Keratinocyte (primary cell): ENCODE results near the gene MARCHF2. TPM values are rescaled to one million over a fixed set of nuclear protein-coding genes. Genes with fewer than 3 reads are reported as not detected.

ENCODE experiments used
- DNase-seq: peaks from one replicate; pipeline ENCODE4 v3.0.0-alpha.2; 2011; ENCODE audit warnings: low read depth, missing footprints, low spot score
- FAIRE-seq: peaks from 2 replicates; lab custom pipeline; 2011; peaks lifted over from hg19 to GRCh38; lab: Jason Lieb, UNC
- H2AFZ ChIP-seq: 2 replicates; pipeline ENCODE4 v1.6.0; 2012; ENCODE audit warnings: low read length, control low read depth, inconsistent platforms; ENCODE audit not compliant: control insufficient read depth
- H3K27ac ChIP-seq: 2 replicates; pipeline ENCODE4 v1.5.1; 2011; ENCODE audit warnings: low read length; ENCODE audit not compliant: control insufficient read depth, insufficient read depth
- H3K27me3 ChIP-seq: 3 replicates; pipeline ENCODE4 v1.6.0; 2011; ENCODE audit warnings: low read length; ENCODE audit not compliant: control insufficient read depth, insufficient read depth; ENCODE audit errors: extremely low read depth
- H3K36me3 ChIP-seq, 2 experiments: 2 replicates in 1 of 2; 3 replicates in 1 of 2; pipeline ENCODE4 v1.5.1; 2011; ENCODE audit warnings: low read length in 2 of 2, mild to moderate bottlenecking in 1 of 2; ENCODE audit not compliant: control insufficient read depth in 2 of 2, insufficient read depth in 2 of 2; ENCODE audit errors: extremely low read depth in 1 of 2
- H3K4me1 ChIP-seq: 3 replicates; pipeline ENCODE4 v1.5.1; 2011; ENCODE audit warnings: low read length; ENCODE audit not compliant: control insufficient read depth, insufficient read depth; ENCODE audit errors: extremely low read depth
- H3K4me2 ChIP-seq: 3 replicates; pipeline ENCODE4 v1.6.0; 2011; ENCODE audit warnings: low read depth, low read length; ENCODE audit not compliant: control insufficient read depth, insufficient read depth; ENCODE audit errors: extremely low read depth
- H3K4me3 ChIP-seq, 3 experiments: fragments of 200-600 bp in 1 of 3; sonication (generic) in 1 of 3; 2 replicates in 2 of 3; 3 replicates in 1 of 3; pipeline ENCODE4 v1.5.1; 2011 to 2016; ENCODE audit warnings: low read length in 3 of 3, mild to moderate bottlenecking in 3 of 3, control low read depth in 2 of 3, inconsistent platforms in 1 of 3, low read depth in 1 of 3, mixed read lengths in 1 of 3, mixed run types in 1 of 3, moderate library complexity in 1 of 3; ENCODE audit not compliant: control insufficient read depth in 2 of 3, insufficient read depth in 2 of 3; ENCODE audit errors: extremely low read depth in 1 of 3
- H3K79me2 ChIP-seq: 2 replicates; pipeline ENCODE4 v1.6.0; 2012; ENCODE audit warnings: low read length; ENCODE audit not compliant: control insufficient read depth, insufficient read depth
- H3K9ac ChIP-seq: 3 replicates; pipeline ENCODE4 v1.6.0; 2011; ENCODE audit warnings: low read length; ENCODE audit not compliant: control insufficient read depth, insufficient read depth; ENCODE audit errors: extremely low read depth
- H3K9me1 ChIP-seq: 3 replicates; pipeline ENCODE4 v1.6.0; 2011; ENCODE audit warnings: low read length; ENCODE audit not compliant: control insufficient read depth, insufficient read depth; ENCODE audit errors: extremely low read depth
- H3K9me3 ChIP-seq: 2 replicates; pipeline ENCODE4 v1.5.1; 2012; ENCODE audit warnings: low read depth, low read length; ENCODE audit not compliant: control insufficient read depth
- H4K20me1 ChIP-seq: 3 replicates; pipeline ENCODE4 v1.6.0; 2011; ENCODE audit warnings: low read length; ENCODE audit not compliant: control insufficient read depth, insufficient read depth; ENCODE audit errors: extremely low read depth
- EZH2 ChIP-seq: IDR thresholded peaks from one replicate; pipeline ENCODE4 v1.6.1; 2012; ENCODE audit warnings: inconsistent platforms, mild to moderate bottlenecking, low read length, moderate library complexity
- dilution Hi-C: fragments of 300-500 bp; cut with MboI; formaldehyde crosslinking; loops from one replicate; pipeline ENCODE4 v1.7.0; 2020; ENCODE audit warnings: low sequenced_read_pairs; ENCODE audit not compliant: extremely low pct_ligation_motif_present
- polyA plus RNA-seq, 5 experiments: library from polyadenylated mRNA; depleted of rRNA in 3 of 5; stranded (reverse) in 3 of 5; stranded (forward) in 1 of 5; unstranded in 1 of 5; fragments of >200 nt; gene quantifications; 1 replicate in 1 of 5; 2 replicates in 3 of 5; 3 replicates in 1 of 5; pipeline versions ENCODE4 v1.2.1 to v1.2.3, GENCODE V29; 2011 to 2012; ENCODE audit warnings: missing spikeins in 2 of 5, low read depth in 1 of 5, low replicate concordance in 1 of 5
- TF ChIP-seq, protein P1 (sequence below), 3 experiments: IDR thresholded peaks in 1 of 3; conservative IDR thresholded peaks in 1 of 3; optimal IDR thresholded peaks in 1 of 3; 2 replicates in 2 of 3; 3 replicates in 1 of 3; pipeline versions ENCODE3 to v1.5.1; 2011; ENCODE audit warnings: low read length in 3 of 3, mild to moderate bottlenecking in 3 of 3, moderate library complexity in 2 of 3, control low read depth in 1 of 3, inconsistent platforms in 1 of 3; ENCODE audit not compliant: insufficient read depth in 2 of 3; ENCODE audit errors: extremely low read depth in 1 of 3

Gene MARCHF2
- polyA plus RNA-seq, 1 donor (not counting 4 experiments of a cell fraction or from before 2014, with no cell fraction given) = 13.7 TPM

DNA sequence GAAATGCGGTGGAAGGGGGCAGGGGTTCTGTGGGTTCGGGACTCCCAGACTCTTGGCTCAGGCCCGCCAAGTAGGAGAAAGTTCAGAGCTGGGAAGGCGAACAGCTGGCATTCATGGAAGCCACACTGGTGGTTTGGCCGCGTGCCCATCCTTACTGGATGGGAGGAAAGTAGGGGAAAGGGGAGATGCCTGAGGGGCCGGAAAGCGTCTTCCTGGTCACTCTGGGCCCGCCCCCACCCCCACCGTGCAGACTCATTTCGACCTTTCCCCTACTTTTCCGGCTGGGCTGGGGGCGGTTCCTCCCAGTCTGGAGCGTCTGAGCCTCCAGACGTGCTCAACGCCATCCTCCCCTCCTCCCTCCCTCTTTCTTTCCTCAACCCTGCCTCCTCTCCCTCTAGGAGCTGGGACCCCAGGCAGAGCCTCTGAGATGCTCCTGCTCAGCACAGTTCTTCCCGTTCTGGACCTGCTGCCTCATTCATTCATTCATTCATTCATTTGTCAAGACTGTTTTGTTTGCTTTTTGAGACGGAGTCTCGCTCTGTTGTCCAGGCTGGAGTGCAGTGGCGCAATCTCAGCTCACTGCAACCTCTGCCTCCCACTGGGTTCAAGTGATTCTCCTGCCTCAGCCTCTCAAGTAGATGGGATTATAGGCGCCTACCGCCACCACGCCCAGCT, 45.6 kb upstream of the MARCHF2 start:
- H3K9me3 ChIP-seq = no peaks in the 10 kb centered on the region
- H4K20me1 ChIP-seq = peaks cover 5% of the 10 kb centered on the region
- H3K36me3 ChIP-seq = peaks cover 9 to 19% of the 10 kb centered on the region in 2 experiments
- no peaks in the 10 kb centered on the region for H3K9me1 ChIP-seq
- peak overlapping the region; percentile 61 for H3K4me2 ChIP-seq
- H2AFZ ChIP-seq = no peak overlapping the region
- H3K27me3 ChIP-seq = no peaks in the 10 kb centered on the region
- H3K4me1 ChIP-seq = peaks cover 31% of the 10 kb centered on the region
- no peak overlapping the region for H3K9ac ChIP-seq
- no peak for TF ChIP-seq EZH2
- TF ChIP-seq, protein P1, sequence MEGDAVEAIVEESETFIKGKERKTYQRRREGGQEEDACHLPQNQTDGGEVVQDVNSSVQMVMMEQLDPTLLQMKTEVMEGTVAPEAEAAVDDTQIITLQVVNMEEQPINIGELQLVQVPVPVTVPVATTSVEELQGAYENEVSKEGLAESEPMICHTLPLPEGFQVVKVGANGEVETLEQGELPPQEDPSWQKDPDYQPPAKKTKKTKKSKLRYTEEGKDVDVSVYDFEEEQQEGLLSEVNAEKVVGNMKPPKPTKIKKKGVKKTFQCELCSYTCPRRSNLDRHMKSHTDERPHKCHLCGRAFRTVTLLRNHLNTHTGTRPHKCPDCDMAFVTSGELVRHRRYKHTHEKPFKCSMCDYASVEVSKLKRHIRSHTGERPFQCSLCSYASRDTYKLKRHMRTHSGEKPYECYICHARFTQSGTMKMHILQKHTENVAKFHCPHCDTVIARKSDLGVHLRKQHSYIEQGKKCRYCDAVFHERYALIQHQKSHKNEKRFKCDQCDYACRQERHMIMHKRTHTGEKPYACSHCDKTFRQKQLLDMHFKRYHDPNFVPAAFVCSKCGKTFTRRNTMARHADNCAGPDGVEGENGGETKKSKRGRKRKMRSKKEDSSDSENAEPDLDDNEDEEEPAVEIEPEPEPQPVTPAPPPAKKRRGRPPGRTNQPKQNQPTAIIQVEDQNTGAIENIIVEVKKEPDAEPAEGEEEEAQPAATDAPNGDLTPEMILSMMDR (optimal IDR thresholded peaks at IDR 0.05 in 1 of 3, IDR thresholded peaks at IDR 0.05 in 1 of 3, conservative IDR thresholded peaks at IDR 0.05 in 1 of 3; ENCODE audit: extremely low read depth in 1 of 3, insufficient read depth in 2 of 3, low read length in 3 of 3) = no peak
- H3K4me3 ChIP-seq = no peak overlapping the region
- no peaks in the 10 kb centered on the region for H3K79me2 ChIP-seq
- FAIRE-seq (peak; percentile 85), DNase-seq (no peak)
- dilution Hi-C loops = no loop called here
- H3K27ac ChIP-seq = no peak overlapping the region

- peaks cover 5% of the 10 kb centered on the region for H4K20me1 ChIP-seq
- no peaks in the 10 kb centered on the region for H3K9me3 ChIP-seq
- no peak overlapping the region for H3K9ac ChIP-seq
- H3K4me3 ChIP-seq = no peak overlapping the region
- no peak overlapping the region for H3K4me2 ChIP-seq
- H3K36me3 ChIP-seq = peaks cover 17 to 21% of the 10 kb centered on the region in 2 experiments
- dilution Hi-C loops = no loop called here
- H3K27me3 ChIP-seq = no peaks in the 10 kb centered on the region
- no peak overlapping the region for H2AFZ ChIP-seq
- FAIRE-seq (no peak), DNase-seq (no peak)
- H3K27ac ChIP-seq = no peak overlapping the region
- H3K79me2 ChIP-seq = no peaks in the 10 kb centered on the region
- TF ChIP-seq EZH2 = no peak
- TF ChIP-seq, protein P1 (optimal IDR thresholded peaks at IDR 0.05 in 1 of 3, IDR thresholded peaks at IDR 0.05 in 1 of 3, conservative IDR thresholded peaks at IDR 0.05 in 1 of 3; ENCODE audit: extremely low read depth in 1 of 3, insufficient read depth in 2 of 3, low read length in 3 of 3) = no peak
- H3K4me1 ChIP-seq = peaks cover 16% of the 10 kb centered on the region
- H3K9me1 ChIP-seq = no peaks in the 10 kb centered on the region
Measured at GRCh38 chr19:8370176-8371010, 42.7 kb upstream of the MARCHF2 start.
